NB4 (cell line): ENCODE results near the gene RAMP3.

Source experiments
- DNase-seq: peaks from one replicate; pipeline ENCODE4 v3.0.0; 2010; ENCODE audit warnings: low read depth
- H3K4me3 ChIP-seq: one replicate; pipeline ENCODE4 v1.5.1; 2011; ENCODE audit warnings: mild to moderate bottlenecking, low read depth, low read length, moderate library complexity
- CTCF ChIP-seq: IDR thresholded peaks from one replicate; pipeline ENCODE4 v1.5.1; 2012; ENCODE audit warnings: low read depth, low read length
- MYC ChIP-seq: IDR thresholded peaks from 2 replicates; pipeline ENCODE4 v1.6.1; 2011; ENCODE audit warnings: low read depth, low read length
- POLR2A ChIP-seq: IDR thresholded peaks from 2 replicates; pipeline ENCODE4 v1.6.1; 2011; ENCODE audit warnings: mild to moderate bottlenecking; ENCODE audit not compliant: insufficient read length; ENCODE audit errors: extremely low read depth
- TF ChIP-seq, protein P1 (sequence below): IDR thresholded peaks from 2 replicates; pipeline ENCODE4 v1.6.1; 2011; ENCODE audit warnings: low read depth, low read length

RAMP3 gene

DNA sequence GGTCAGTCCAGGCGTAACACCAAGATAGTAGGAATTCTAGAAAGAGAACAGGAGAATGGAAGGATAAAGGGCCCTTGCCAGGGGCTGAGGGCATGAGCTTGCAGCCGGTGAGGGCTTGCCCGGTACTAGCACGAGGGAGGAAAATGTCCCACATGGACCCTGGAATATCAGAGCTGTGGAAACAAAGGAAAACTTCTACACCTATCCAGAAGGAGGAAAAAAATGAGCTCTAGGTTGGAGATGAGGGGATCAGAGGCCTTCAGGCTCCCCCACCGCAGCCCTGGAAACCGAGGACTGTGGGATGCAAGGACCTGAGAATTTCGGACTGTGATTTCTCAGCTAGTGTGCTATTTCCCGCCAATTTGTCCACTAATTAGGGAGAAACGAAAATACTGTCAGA lies 22.1 kb downstream of the RAMP3 start:
- no peak overlapping the region for H3K4me3 ChIP-seq
- DNase-seq, result no peak
- TF ChIP-seq CTCF (no peak), MYC (no peak), POLR2A (no peak)
- TF ChIP-seq, protein P1, sequence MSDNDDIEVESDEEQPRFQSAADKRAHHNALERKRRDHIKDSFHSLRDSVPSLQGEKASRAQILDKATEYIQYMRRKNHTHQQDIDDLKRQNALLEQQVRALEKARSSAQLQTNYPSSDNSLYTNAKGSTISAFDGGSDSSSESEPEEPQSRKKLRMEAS, result no peak

DNA sequence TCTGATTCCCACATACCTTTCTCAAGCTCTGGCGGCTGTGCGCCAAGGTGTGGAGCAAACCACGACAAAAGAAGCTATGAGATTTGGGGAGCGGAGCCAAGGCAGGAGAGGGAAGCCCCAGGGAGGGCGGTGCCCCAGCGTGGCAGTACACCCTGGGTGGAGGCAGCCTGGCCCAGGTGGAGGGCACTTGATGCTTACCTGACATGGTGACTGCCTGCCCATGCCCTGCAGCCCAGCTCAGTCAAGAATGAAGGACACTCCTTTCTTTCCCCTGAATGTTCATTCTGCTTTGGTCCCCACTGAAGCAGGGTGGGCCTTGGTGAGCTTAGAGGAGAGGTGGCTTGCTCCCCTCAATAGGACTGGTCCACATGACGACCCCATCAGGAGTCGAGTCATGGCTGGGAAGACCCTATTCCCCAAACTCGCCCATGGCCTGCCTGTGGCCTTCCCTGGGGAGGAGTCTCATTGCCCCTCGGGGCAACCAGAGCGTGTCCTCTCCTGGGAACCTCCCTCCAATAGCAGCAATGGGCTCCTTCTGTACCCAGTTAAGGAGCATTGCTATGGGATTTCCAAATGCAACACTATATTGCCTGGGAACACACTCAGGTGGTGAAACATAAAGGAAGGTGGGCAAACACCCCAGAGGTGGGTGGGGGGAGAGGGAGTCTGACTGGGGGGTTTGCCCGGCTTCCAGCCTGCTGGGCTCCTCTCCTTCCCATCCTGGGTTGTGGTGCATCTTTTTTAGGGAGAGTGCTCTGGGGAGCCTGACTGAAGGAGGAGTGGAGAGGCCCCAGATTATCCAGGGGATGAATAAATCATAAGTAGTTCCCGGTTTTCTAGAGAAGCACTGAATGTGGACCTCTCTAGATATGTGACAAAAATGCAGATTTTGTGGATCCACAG lies 22.7 kb downstream of the RAMP3 start:
- H3K4me3 ChIP-seq, result no peak overlapping the region
- DNase-seq, result no peak
- no peak for TF ChIP-seq MYC
- TF ChIP-seq, protein P1, result no peak
- TF ChIP-seq POLR2A, result no peak
- TF ChIP-seq CTCF, result no peak

GRCh38 chr7:45181286-45181960 lies 23.8 kb downstream of the RAMP3 start:
- H3K4me3 ChIP-seq, result no peak overlapping the region
- no peak for DNase-seq
- TF ChIP-seq CTCF, result no peak
- TF ChIP-seq, protein P1, result no peak
- TF ChIP-seq MYC, result no peak
- no peak for TF ChIP-seq POLR2A

DNA sequence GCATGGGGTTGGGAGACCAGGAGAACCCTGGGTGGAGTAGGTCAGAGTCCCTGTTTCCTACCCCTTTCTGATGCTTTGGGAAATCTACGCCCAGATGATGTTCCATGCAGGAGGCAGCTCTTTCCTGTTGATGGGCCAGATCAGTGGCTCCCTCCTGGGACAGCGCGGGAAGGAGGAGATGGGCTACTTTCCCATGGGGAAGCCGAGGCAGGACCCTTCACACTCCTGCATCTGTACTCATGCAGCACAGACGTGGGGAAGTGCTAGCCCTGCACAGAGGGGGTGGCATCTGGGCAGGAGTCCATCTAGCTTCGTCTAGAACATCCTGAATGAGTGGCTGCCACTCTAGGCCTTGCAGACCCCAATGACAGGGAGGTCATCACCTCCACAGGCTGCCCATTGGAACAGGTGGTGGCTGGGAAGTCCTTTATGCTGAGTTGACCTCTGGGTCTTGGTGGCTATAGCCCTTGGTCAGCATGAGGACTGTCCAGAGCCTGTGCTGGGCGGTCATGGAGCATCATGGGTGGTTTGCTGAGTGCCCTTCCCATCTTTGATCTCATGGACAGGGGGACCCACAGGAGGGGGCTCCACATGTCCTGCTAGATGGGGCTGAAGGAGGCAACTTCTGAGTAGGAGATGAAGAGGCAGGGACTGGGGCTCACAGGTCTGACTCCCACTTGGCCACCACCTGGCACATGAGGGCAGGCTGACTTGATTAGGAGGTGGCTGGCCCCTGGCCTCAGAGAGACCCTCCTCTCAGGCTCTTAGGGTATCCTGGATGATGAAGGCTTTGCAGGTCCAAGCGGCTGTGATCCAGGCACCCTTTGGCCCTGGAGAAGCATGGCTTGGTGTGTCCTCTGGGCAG lies 24.6 kb downstream of the RAMP3 start:
- TF ChIP-seq MYC (no peak), CTCF (no peak), POLR2A (no peak)
- TF ChIP-seq, protein P1, result no peak
- no peak for DNase-seq
- H3K4me3 ChIP-seq, result no peak overlapping the region
